G401.6 (cell line): ENCODE measurements around the gene NDUFA7.
"Not testable (repeated sequence)": the region's sequence is repeated elsewhere in the genome, so short reads cannot be mapped to it uniquely, and the experiment has no call there.

Experiments used
- FAIRE-seq: peaks from 2 replicates; lab custom pipeline; 2012; peaks lifted over from hg19 to GRCh38; lab: Jason Lieb, UNC

NDUFA7 gene

GRCh38 chr19:8341504-8341903 lies 20.3 kb upstream of the NDUFA7 start:
- not testable (repeated sequence) for FAIRE-seq

GRCh38 chr19:8340341-8341096 lies 19.3 kb upstream of the NDUFA7 start:
- FAIRE-seq, result no peak

- no peak for FAIRE-seq
Observed at GRCh38 chr19:8338835-8339234, 17.7 kb upstream of the NDUFA7 start.

GRCh38 chr19:8337728-8338127 lies 16.6 kb upstream of the NDUFA7 start:
- no peak for FAIRE-seq

- FAIRE-seq, result no peak
Observed at GRCh38 chr19:8336660-8337059, 15.5 kb upstream of the NDUFA7 start.

- no peak for FAIRE-seq
Observed at GRCh38 chr19:8336072-8336569, 14.9 kb upstream of the NDUFA7 start.

- no peak for FAIRE-seq
Observed at GRCh38 chr19:8335343-8336071, 14.3 kb upstream of the NDUFA7 start.

GRCh38 chr19:8334458-8335342 lies 13.5 kb upstream of the NDUFA7 start:
- no peak for FAIRE-seq

- FAIRE-seq, result no peak
Observed at GRCh38 chr19:8333767-8334457, 12.7 kb upstream of the NDUFA7 start.

- FAIRE-seq, result no peak
Observed at GRCh38 chr19:8332976-8333766, 12.0 kb upstream of the NDUFA7 start.

- FAIRE-seq, result no peak
Observed at GRCh38 chr19:8331263-8331845, 10.2 kb upstream of the NDUFA7 start.

GRCh38 chr19:8329996-8330395 lies 8.8 kb upstream of the NDUFA7 start:
- FAIRE-seq, result no peak

- no peak for FAIRE-seq
Observed at GRCh38 chr19:8325454-8325853, 4.3 kb upstream of the NDUFA7 start.

- no peak for FAIRE-seq
Observed at GRCh38 chr19:8324186-8325050, 3.2 kb upstream of the NDUFA7 start.

- FAIRE-seq, result no peak
Observed at GRCh38 chr19:8323781-8324185, 2.6 kb upstream of the NDUFA7 start.

GRCh38 chr19:8322638-8322997 lies 1.4 kb upstream of the NDUFA7 start:
- FAIRE-seq, result no peak

GRCh38 chr19:8321986-8322637 lies 937 bp upstream of the NDUFA7 start:
- no peak for FAIRE-seq

GRCh38 chr19:8320564-8321066 lies 560 bp downstream of the NDUFA7 start:
- no peak for FAIRE-seq
